ENCODE measurements around the gene DCANP1. TPM values are rescaled to one million over a fixed set of nuclear protein-coding genes. Genes with fewer than 3 reads are reported as not detected.

The DCANP1 gene
- total and polyA plus RNA-seq, 3 donors from 2014 or later, result not detected

DNA sequence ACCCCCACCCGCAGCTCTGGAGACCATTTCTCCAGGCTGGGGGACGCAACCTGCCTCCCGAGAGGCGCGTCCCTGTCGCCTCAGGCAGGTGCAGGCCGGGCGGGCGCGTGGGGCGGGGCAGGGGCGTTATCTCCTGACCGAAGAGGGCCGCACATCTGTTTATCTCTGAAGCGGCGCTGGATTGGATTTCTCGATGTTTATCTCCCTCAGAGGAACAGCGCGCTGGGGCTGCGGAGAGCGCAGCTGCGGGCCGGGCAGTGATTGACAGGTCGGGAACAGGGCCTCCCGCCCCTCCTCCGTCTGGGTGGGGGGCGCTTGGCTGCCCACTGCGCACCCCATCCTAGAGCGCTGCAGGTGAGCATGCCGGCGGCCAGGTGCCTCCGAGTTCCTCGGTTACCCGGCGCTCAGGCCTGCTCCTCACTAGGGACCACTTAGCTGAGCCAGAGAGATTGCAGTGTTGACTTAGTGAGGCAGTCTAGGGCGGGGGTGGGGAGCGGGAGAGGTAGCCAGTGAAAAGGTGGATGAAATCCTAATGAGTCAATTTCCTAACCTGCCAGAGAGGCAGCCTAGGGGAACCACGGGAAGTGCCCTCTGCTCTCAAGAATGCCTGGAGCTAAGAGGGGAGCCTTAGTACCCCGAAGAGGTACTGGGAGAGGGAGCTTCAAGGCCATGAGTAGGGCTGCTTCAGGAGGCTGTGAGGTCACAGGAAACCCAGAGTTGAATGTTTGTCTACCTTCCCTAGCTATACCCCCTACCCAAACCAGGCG, 44.6 kb upstream of the DCANP1 start:
- Histone ChIP-seq H3K27me3 (no peaks in the 10 kb centered on the region), H3K4me3 (peak overlapping the region in 1 of 2 donors; percentile 9), H3K9me3 (no peaks in the 10 kb centered on the region), H3K36me3 (ENCODE audit: low read depth, missing control alignments) (no peaks in the 10 kb centered on the region), H3K4me1 (peaks cover 14% of the 10 kb centered on the region), H3K27ac (no peak overlapping the region)
- intact Hi-C loops (cut with DNase I; ENCODE audit: low total_unique reads), result no loop called here
- WGBS, 2 donors, result 12 to 25% methylated on average over 10 to 30 of the region's 40 CpGs
- no peak for DNase-seq
- TF ChIP-seq, protein P1, sequence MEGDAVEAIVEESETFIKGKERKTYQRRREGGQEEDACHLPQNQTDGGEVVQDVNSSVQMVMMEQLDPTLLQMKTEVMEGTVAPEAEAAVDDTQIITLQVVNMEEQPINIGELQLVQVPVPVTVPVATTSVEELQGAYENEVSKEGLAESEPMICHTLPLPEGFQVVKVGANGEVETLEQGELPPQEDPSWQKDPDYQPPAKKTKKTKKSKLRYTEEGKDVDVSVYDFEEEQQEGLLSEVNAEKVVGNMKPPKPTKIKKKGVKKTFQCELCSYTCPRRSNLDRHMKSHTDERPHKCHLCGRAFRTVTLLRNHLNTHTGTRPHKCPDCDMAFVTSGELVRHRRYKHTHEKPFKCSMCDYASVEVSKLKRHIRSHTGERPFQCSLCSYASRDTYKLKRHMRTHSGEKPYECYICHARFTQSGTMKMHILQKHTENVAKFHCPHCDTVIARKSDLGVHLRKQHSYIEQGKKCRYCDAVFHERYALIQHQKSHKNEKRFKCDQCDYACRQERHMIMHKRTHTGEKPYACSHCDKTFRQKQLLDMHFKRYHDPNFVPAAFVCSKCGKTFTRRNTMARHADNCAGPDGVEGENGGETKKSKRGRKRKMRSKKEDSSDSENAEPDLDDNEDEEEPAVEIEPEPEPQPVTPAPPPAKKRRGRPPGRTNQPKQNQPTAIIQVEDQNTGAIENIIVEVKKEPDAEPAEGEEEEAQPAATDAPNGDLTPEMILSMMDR (IDR thresholded peaks at IDR 0.05), result no peak
- no peak for TF ChIP-seq POLR2A (IDR thresholded peaks at IDR 0.05)

DNA sequence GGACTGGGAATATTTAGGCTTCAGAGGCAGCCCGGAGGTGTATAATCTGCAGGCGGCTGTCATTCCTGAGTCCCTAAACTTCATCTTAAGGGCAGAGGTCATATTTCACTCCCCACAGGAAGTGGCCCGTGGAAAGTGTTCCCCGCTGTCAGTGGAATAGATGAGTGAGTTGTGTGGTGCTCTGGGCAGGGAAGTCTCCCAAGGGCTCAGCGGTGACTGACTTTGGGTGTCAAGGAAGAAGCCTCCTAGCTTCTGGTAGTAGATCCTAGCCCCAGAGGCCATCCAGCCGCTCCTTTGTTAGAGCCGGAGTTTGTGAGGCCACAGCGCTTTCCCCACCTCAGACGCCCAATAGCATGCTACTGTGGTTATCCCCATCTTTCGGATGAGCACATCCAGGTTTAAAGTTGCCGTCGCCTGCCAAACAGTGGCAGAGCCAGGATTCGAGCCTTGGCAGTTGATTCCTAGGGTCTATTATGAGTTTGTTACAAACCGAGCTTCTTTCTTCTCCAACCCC, 43.9 kb upstream of the DCANP1 start:
- no peak for DNase-seq
- intact Hi-C loops (cut with DNase I; ENCODE audit: low total_unique reads), result no loop called here
- Histone ChIP-seq H3K27me3 (no peaks in the 10 kb centered on the region), H3K36me3 (ENCODE audit: low read depth, missing control alignments) (no peaks in the 10 kb centered on the region), H3K9me3 (no peaks in the 10 kb centered on the region), H3K4me3 (peak overlapping the region in 1 of 2 donors; percentile 9), H3K4me1 (peaks cover 14% of the 10 kb centered on the region), H3K27ac (no peak overlapping the region)
- TF ChIP-seq POLR2A (IDR thresholded peaks at IDR 0.05), result no peak
- TF ChIP-seq, protein P1 (IDR thresholded peaks at IDR 0.05), result no peak
- WGBS, 2 donors, result 23 to 40% methylated on average over 10 to 14 of the region's 14 CpGs

DNA sequence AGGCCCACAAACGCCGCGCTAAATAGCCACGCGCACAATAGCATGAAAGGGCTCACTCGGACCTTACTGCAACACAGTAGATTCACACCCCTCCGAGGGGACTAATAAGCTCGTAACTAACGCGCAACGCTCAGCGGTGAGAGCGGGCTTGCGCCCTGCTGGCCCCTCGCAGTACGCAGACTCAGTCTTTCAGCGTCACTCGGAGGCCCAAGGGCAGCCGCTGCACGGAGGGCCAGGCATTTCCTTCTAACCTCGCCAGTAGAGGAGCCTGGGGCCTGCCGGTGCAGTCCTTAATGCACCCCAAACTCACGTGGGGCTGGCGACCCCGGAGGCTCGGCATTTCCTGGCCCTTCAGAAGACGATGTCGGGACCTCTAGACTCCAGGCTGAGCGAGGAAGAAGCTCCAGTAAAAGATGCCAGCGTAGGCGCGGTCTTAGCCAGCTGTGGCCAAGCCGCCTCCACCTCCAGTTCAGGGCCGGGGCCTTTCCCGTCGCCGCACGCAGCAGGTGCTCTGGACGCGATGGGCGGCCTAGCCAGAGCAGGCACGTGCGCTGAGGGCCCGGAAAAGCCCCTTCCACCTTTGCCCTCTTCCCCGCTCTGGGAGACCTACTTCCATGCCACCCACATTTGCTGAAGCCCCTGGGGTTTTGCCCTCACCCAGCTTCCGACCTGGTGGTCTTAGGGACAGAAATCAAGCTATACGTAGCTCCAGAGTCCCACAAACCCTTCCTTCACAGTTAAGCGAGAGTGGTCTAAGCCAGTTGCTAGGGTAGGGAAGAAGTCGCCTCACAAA, 43.3 kb upstream of the DCANP1 start:
- Histone ChIP-seq H3K27ac (no peak overlapping the region), H3K27me3 (no peaks in the 10 kb centered on the region), H3K36me3 (ENCODE audit: low read depth, missing control alignments) (no peaks in the 10 kb centered on the region), H3K4me1 (peaks cover 14% of the 10 kb centered on the region), H3K9me3 (no peaks in the 10 kb centered on the region), H3K4me3 (peak overlapping the region in 1 of 2 donors; percentile 9)
- TF ChIP-seq POLR2A (IDR thresholded peaks at IDR 0.05), result no peak
- TF ChIP-seq, protein P1 (IDR thresholded peaks at IDR 0.05), result no peak
- no peak for DNase-seq
- WGBS, 2 donors, result 14 to 15% methylated on average over 26 to 49 of the region's 49 CpGs
- intact Hi-C loops (cut with DNase I; ENCODE audit: low total_unique reads), result no loop called here

DNA sequence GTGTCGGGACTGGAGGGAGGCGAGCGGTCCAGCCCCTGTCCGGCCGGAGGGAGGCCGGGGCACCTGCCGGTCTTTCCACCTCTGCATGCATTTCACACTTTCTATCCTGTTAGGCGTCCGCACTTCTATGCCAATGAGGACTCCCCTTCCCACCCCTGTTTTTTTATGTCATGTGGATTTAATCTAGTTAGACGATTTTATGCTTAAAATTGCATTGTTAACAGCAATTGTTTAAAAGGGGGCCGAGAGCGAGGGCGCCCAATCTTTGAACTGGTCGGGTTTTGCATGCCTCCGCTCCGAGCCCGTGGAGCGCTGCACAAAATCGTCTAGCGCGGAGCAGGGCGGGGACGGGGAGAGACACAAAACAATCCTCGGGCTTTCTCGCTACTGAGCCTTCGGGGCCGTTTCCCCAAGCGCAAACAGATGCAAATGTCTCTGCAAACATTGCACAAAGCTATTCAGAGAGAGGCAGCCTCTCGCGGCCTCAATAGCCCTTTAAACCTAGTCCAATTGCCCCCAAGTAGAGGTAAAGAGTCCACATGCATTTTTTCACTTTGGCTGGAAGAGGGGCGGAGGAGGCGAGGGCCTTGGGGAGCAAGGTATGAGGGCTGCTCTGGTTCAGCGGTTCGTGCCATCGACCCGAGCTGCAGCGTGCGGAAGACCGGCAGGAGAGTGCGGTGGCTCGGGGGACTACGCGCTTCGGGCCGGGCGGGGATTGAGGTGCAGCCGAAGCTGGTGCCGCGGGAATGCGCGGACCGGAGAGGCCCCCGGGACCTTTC, 42.5 kb upstream of the DCANP1 start:
- TF ChIP-seq, protein P1 (IDR thresholded peaks at IDR 0.05), result no peak
- no peak for TF ChIP-seq POLR2A (IDR thresholded peaks at IDR 0.05)
- intact Hi-C loops (cut with DNase I; ENCODE audit: low total_unique reads), result no loop called here
- H3K36me3 ChIP-seq (ENCODE audit: low read depth, missing control alignments), result no peaks in the 10 kb centered on the region
- H3K27ac ChIP-seq, result no peak overlapping the region
- H3K4me1 ChIP-seq, result peaks cover 14% of the 10 kb centered on the region
- H3K9me3 ChIP-seq, result no peaks in the 10 kb centered on the region
- WGBS, 2 donors, result 1 to 4% methylated on average over 45 to 53 of the region's 53 CpGs
- peak overlapping the region; percentile 9 to 10 for H3K4me3 ChIP-seq
- H3K27me3 ChIP-seq, result no peaks in the 10 kb centered on the region
- no peak for DNase-seq

Measured in testis (tissue), 3 donors.